Stimulated activated naive CD8-positive, alpha-beta T cell treated with anti-CD3 and anti-CD28 coated beads, Interleukin-15, Interleukin-2, amounts not matched to agents 100 U/mL and 50 U/mL, for 24 hours (primary cell): ENCODE data around the gene PHF11.

Experiments
- ATAC-seq: fragments of 150-1000 bp; cut with Tn5 transposase; one replicate; pipeline ENCODE4 v1.10.0; 2021
- DNase-seq: peaks from one replicate; pipeline ENCODE4 v3.0.0; 2021

Gene PHF11

GRCh38 chr13:49495783-49496762 is at the start of gene PHF11:
TSS of gene PHF11 (plus strand) at chr13:49495953. CDS start at chr13:49496002, 49 bp downstream.
- peak; percentile 91 for ATAC-seq
- peak; percentile 88 for DNase-seq

- no peak for DNase-seq
Observed at GRCh38 chr13:49446473-49446872, 49.3 kb upstream of the PHF11 start.

GRCh38 chr13:49448753-49449152 is 47.0 kb upstream of the PHF11 start:
- DNase-seq (no peak), ATAC-seq (no peak)

More at GRCh38 chr13:49446473-49446872, 49.3 kb upstream of the PHF11 start:
- ATAC-seq = no peak

- no peak for DNase-seq
- ATAC-seq = peak; percentile 46
Observed at GRCh38 chr13:49450105-49450819, 45.5 kb upstream of the PHF11 start.

GRCh38 chr13:49452725-49453457 is 42.9 kb upstream of the PHF11 start:
- DNase-seq (no peak), ATAC-seq (no peak)

- no peak for ATAC-seq
- no peak for DNase-seq
Observed at GRCh38 chr13:49453465-49453864, 42.3 kb upstream of the PHF11 start.

- DNase-seq (no peak), ATAC-seq (peak; percentile 65)
Observed at GRCh38 chr13:49454388-49455006, 41.3 kb upstream of the PHF11 start.

- no peak for DNase-seq
- no peak for ATAC-seq
Observed at GRCh38 chr13:49455007-49455398, 40.8 kb upstream of the PHF11 start.

- ATAC-seq (no peak), DNase-seq (no peak)
Observed at GRCh38 chr13:49456156-49456555, 39.6 kb upstream of the PHF11 start.

- DNase-seq (no peak), ATAC-seq (no peak)
Observed at GRCh38 chr13:49457221-49457620, 38.5 kb upstream of the PHF11 start.

GRCh38 chr13:49459580-49459979 is 36.2 kb upstream of the PHF11 start:
- ATAC-seq = no peak
- DNase-seq = no peak

- ATAC-seq (no peak), DNase-seq (no peak)
Observed at GRCh38 chr13:49464085-49464484, 31.7 kb upstream of the PHF11 start.

- DNase-seq (no peak), ATAC-seq (no peak)
Observed at GRCh38 chr13:49464621-49465325, 31.0 kb upstream of the PHF11 start.

- no peak for DNase-seq
- no peak for ATAC-seq
Observed at GRCh38 chr13:49466292-49466838, 29.4 kb upstream of the PHF11 start.

- ATAC-seq (no peak), DNase-seq (no peak)
Observed at GRCh38 chr13:49472186-49472585, 23.6 kb upstream of the PHF11 start.

GRCh38 chr13:49476529-49476928 is 19.2 kb upstream of the PHF11 start:
- DNase-seq = no peak
- ATAC-seq = no peak

GRCh38 chr13:49481788-49482187 is 14.0 kb upstream of the PHF11 start:
- no peak for DNase-seq
- no peak for ATAC-seq

GRCh38 chr13:49488563-49488962 is 7.2 kb upstream of the PHF11 start:
- DNase-seq = no peak
- no peak for ATAC-seq

GRCh38 chr13:49494645-49495044 is 1.1 kb upstream of the PHF11 start:
- no peak for DNase-seq
- ATAC-seq = no peak

GRCh38 chr13:49496837-49497236 is 1.1 kb downstream of the PHF11 start:
- peak; percentile 15 for ATAC-seq
- peak; percentile 63 for DNase-seq

- ATAC-seq (no peak), DNase-seq (no peak)
Observed at GRCh38 chr13:49497272-49497671, 1.5 kb downstream of the PHF11 start.
